HEK293T (cell line): Measurements from ENCODE around the gene KIF3A.

Experiments used
- CTCF ChIA-PET: fragments of 350-600 bp; formaldehyde crosslinking; extraction: SDS; loops from one replicate; lab custom pipeline; 2021; ENCODE audit warnings: antibody characterized with exemption, inconsistent platforms; lab: Yijun Ruan, JAX
- POLR2A ChIA-PET: fragments of 350-600 bp; formaldehyde crosslinking; extraction: SDS; loops from one replicate; lab custom pipeline; 2020; ENCODE audit warnings: antibody characterized with exemption, inconsistent platforms; lab: Yijun Ruan, JAX
- DNase-seq: peaks from one replicate; pipeline ENCODE4 v3.0.0; 2012; ENCODE audit warnings: mixed read lengths; ENCODE audit errors: extremely low spot score
- ARNT ChIP-seq: fragments of 450-650 bp; IDR thresholded peaks from 2 replicates; pipeline ENCODE4 v1.6.1; 2017; ENCODE audit warnings: mild to moderate bottlenecking
- BHLHE40 ChIP-seq: fragments of 450-650 bp; IDR thresholded peaks from 2 replicates; pipeline ENCODE4 v1.6.1; 2016; ENCODE audit warnings: mild to moderate bottlenecking, moderate library complexity, borderline replicate concordance
- CTBP1 ChIP-seq: fragments of 450-650 bp; IDR thresholded peaks from 2 replicates; pipeline ENCODE4 v1.6.1; 2016; ENCODE audit warnings: borderline replicate concordance
- ELF4 ChIP-seq: fragments of 450-650 bp; IDR thresholded peaks from 2 replicates; pipeline ENCODE4 v1.6.1; 2017; ENCODE audit warnings: antibody characterized with exemption
- FOXA1 ChIP-seq: fragments of 450-650 bp; IDR thresholded peaks from 2 replicates; pipeline ENCODE4 v1.6.1; 2016; ENCODE audit warnings: mild to moderate bottlenecking
- FOXK2 ChIP-seq: fragments of 450-650 bp; IDR thresholded peaks from 2 replicates; pipeline ENCODE4 v1.6.1; 2016; ENCODE audit warnings: mild to moderate bottlenecking
- FOXM1 ChIP-seq: fragments of 450-650 bp; IDR thresholded peaks from 2 replicates; pipeline ENCODE4 v1.6.1; 2017; ENCODE audit warnings: mild to moderate bottlenecking, borderline replicate concordance
- HDGF ChIP-seq: fragments of 450-650 bp; IDR thresholded peaks from 2 replicates; pipeline ENCODE4 v1.6.1; 2017; ENCODE audit warnings: antibody characterized with exemption, borderline replicate concordance
- L3MBTL2 ChIP-seq: fragments of 450-650 bp; conservative IDR thresholded peaks from 2 replicates; pipeline ENCODE4 v1.6.1; 2016; ENCODE audit warnings: mild to moderate bottlenecking
- LEF1 ChIP-seq: fragments of 450-650 bp; IDR thresholded peaks from 2 replicates; pipeline ENCODE4 v1.6.1; 2017; ENCODE audit warnings: mild to moderate bottlenecking, borderline replicate concordance
- NFRKB ChIP-seq: fragments of 450-650 bp; IDR thresholded peaks from 2 replicates; pipeline ENCODE4 v1.6.1; 2016; ENCODE audit warnings: mild to moderate bottlenecking, moderate library complexity
- SP1 ChIP-seq: fragments of 450-650 bp; IDR thresholded peaks from 2 replicates; pipeline ENCODE4 v1.6.1; 2017
- SUZ12 ChIP-seq: fragments of 450-650 bp; IDR thresholded peaks from 2 replicates; pipeline ENCODE4 v1.6.1; 2016; ENCODE audit warnings: mild to moderate bottlenecking
- TARDBP ChIP-seq: fragments of 450-650 bp; IDR thresholded peaks from 2 replicates; pipeline ENCODE4 v1.6.1; 2016
- ZNF384 ChIP-seq: fragments of 450-650 bp; IDR thresholded peaks from 2 replicates; pipeline ENCODE4 v1.6.1; 2016
- TF ChIP-seq, protein P1 (sequence below): fragments of 450-650 bp; IDR thresholded peaks from 2 replicates; pipeline ENCODE4 v1.6.1; 2016

Gene KIF3A

GRCh38 chr5:132681476-132681831 is 55.9 kb downstream of the KIF3A start:
- no peak for DNase-seq
- ChIA-PET CTCF (no interaction called here), POLR2A (no interaction called here)
- TF ChIP-seq LEF1 = no peak
- no peak for TF ChIP-seq L3MBTL2
- no peak for TF ChIP-seq FOXK2
- TF ChIP-seq HDGF = no peak
- TF ChIP-seq FOXM1 = no peak
- TF ChIP-seq SP1 = no peak
- no peak for TF ChIP-seq NFRKB
- no peak for TF ChIP-seq ELF4
- no peak for TF ChIP-seq ZNF384
- TF ChIP-seq, protein P1, sequence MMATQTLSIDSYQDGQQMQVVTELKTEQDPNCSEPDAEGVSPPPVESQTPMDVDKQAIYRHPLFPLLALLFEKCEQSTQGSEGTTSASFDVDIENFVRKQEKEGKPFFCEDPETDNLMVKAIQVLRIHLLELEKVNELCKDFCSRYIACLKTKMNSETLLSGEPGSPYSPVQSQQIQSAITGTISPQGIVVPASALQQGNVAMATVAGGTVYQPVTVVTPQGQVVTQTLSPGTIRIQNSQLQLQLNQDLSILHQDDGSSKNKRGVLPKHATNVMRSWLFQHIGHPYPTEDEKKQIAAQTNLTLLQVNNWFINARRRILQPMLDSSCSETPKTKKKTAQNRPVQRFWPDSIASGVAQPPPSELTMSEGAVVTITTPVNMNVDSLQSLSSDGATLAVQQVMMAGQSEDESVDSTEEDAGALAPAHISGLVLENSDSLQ = no peak

DNA sequence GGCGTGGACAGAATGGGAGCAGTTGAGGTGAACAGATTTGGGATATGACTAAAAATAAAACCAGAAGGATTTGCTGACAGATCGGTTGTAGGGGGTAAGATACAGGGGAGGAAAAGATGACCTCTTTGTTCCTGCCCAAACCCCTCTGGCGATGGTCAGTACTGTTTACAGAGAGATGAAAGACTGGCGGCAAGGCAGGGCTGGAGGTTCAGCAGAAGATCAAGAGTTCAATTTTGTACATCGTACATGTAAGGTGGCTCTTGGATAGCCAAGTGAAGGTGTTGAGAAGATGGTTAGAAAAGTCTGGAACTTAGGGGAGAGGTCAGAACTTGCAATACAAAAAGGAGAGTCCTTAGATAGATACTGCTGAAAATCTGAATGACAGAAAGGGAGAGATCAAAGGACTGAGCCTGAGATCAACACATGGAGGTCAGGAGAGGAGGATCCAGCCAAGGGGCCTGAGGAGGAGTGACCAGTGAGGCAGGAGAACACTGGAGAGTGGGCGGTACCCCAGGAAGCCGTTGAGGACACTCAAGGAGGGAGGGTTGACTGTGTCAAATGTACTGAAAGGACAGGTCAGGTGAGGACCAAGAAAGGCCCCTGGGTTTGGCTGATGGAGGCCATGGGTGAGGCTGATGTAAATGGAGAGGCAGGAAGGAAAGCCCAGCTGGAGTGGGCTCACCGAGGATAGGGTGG is 56.4 kb downstream of the KIF3A start:
- no peak for TF ChIP-seq SUZ12
- TF ChIP-seq FOXA1 = no peak
- TF ChIP-seq NFRKB = no peak
- TF ChIP-seq BHLHE40 = no peak
- no peak for TF ChIP-seq ZNF384
- no peak for TF ChIP-seq LEF1
- no peak for TF ChIP-seq ELF4
- no peak for TF ChIP-seq CTBP1
- ChIA-PET POLR2A (no interaction called here), CTCF (no interaction called here)
- no peak for DNase-seq

GRCh38 chr5:132679717-132680380 is 57.5 kb downstream of the KIF3A start:
- POLR2A ChIA-PET = no interaction called here
- TF ChIP-seq BHLHE40 = no peak
- no peak for TF ChIP-seq FOXK2
- TF ChIP-seq CTBP1 = no peak
- no peak for TF ChIP-seq NFRKB
- TF ChIP-seq SP1 = no peak
- TF ChIP-seq L3MBTL2 = no peak
- no peak for TF ChIP-seq LEF1
- TF ChIP-seq FOXM1 = no peak
- no peak for TF ChIP-seq ELF4
- TF ChIP-seq ZNF384 = no peak
- TF ChIP-seq TARDBP = no peak
- TF ChIP-seq FOXA1 = no peak
- no peak for TF ChIP-seq SUZ12
- TF ChIP-seq, protein P1 = no peak
- TF ChIP-seq HDGF = no peak
- no peak for TF ChIP-seq ARNT
- CTCF ChIA-PET = no interaction called here
- DNase-seq = no peak

- DNase-seq = no peak
- no peak for TF ChIP-seq CTBP1
- no peak for TF ChIP-seq ELF4
- TF ChIP-seq SP1 = no peak
- TF ChIP-seq L3MBTL2 = no peak
- no peak for TF ChIP-seq HDGF
- no peak for TF ChIP-seq FOXM1
- no peak for TF ChIP-seq ARNT
- no peak for TF ChIP-seq TARDBP
- no peak for TF ChIP-seq BHLHE40
- ChIA-PET CTCF (interaction anchor here (0.6 kb wide), 1 partner anchor 100 kb away, joined by 3 read pairs; no protein-coding TSS in a partner anchor), POLR2A (no interaction called here)
Observed at GRCh38 chr5:132679166-132679565, 58.2 kb downstream of the KIF3A start.

GRCh38 chr5:132678735-132679134 is 58.6 kb downstream of the KIF3A start:
- POLR2A ChIA-PET = interaction anchor here (0.9 to 1.4 kb wide), 2 partner anchors 9 to 59 kb away, joined by 3 read pairs; partner anchors contain the start of gene KIF3A

More at GRCh38 chr5:132678735-132679134, 58.6 kb downstream of the KIF3A start:
- DNase-seq = no peak
- CTCF ChIA-PET = interaction anchor here (0.6 kb wide), 2 partner anchors 59 to 100 kb away, joined by 3 to 4 read pairs; partner anchors contain the start of gene KIF3A
- TF ChIP-seq NFRKB = no peak
- TF ChIP-seq HDGF = no peak
- no peak for TF ChIP-seq SUZ12
- no peak for TF ChIP-seq SP1
- TF ChIP-seq, protein P1 = no peak
- no peak for TF ChIP-seq ZNF384
- no peak for TF ChIP-seq CTBP1
- TF ChIP-seq FOXM1 = no peak
- no peak for TF ChIP-seq FOXK2
- no peak for TF ChIP-seq L3MBTL2
- TF ChIP-seq ARNT = no peak
- TF ChIP-seq LEF1 = no peak
- no peak for TF ChIP-seq FOXA1
- no peak for TF ChIP-seq BHLHE40
- no peak for TF ChIP-seq ELF4
- no peak for TF ChIP-seq TARDBP
